Natural killer cell (primary cell): ENCODE results near the gene ESR2. TPM values are rescaled to one million over a fixed set of nuclear protein-coding genes. Genes with fewer than 3 reads are reported as not detected.
A peak's percentile ranks its signal among the peaks of the same experiment; 100 is the strongest.

Experiments used
- ATAC-seq, 3 donors: fragments of 150-1000 bp in 2 of 3; fragments of 200-7000 bp in 1 of 3; cut with Tn5 transposase; 1 replicate in 1 of 3; 2 replicates in 2 of 3; pipeline ENCODE4 v1.10.0; 2021; ENCODE audit warnings: mild to moderate bottlenecking in 2 of 3, moderate library complexity in 2 of 3
- DNase-seq, 2 donors: peaks; one replicate each; pipeline versions ENCODE4 v3.0.0 to v3.0.0-alpha.2; 2013 to 2021; ENCODE audit warnings: mixed read lengths in 1 of 2
- H3K27ac ChIP-seq: one replicate; pipeline ENCODE4 v1.5.1; 2013; ENCODE audit warnings: mild to moderate bottlenecking, low read length
- H3K27me3 ChIP-seq: one replicate; pipeline ENCODE4 v1.6.1; 2013; ENCODE audit warnings: low read length; ENCODE audit not compliant: control insufficient read depth, insufficient read depth
- H3K36me3 ChIP-seq: one replicate; pipeline ENCODE4 v1.6.1; 2013; ENCODE audit warnings: low read length; ENCODE audit not compliant: control insufficient read depth, insufficient read depth
- H3K4me1 ChIP-seq: one replicate; pipeline ENCODE4 v1.6.1; 2013; ENCODE audit warnings: low read length; ENCODE audit not compliant: control insufficient read depth, insufficient read depth
- H3K4me3 ChIP-seq: one replicate; pipeline ENCODE4 v1.5.1; 2013; ENCODE audit warnings: low read length
- H3K9me3 ChIP-seq: one replicate; pipeline ENCODE4 v1.6.1; 2013; ENCODE audit warnings: low read length; ENCODE audit not compliant: control insufficient read depth, insufficient read depth
- H3K27ac Mint-ChIP-seq, 2 donors: one replicate each; pipeline ENCODE4 v1.8.0; 2022; ENCODE audit warnings: mild to moderate bottlenecking in 2 of 2, mixed read lengths in 2 of 2, moderate library complexity in 1 of 2
- H3K27me3 Mint-ChIP-seq, 2 donors: one replicate each; pipeline ENCODE4 v1.8.0; 2022; ENCODE audit warnings: low read depth in 2 of 2, mixed read lengths in 2 of 2
- H3K36me3 Mint-ChIP-seq: one replicate; pipeline ENCODE4 v1.8.0; 2022; ENCODE audit warnings: mixed read lengths
- H3K4me1 Mint-ChIP-seq, 2 donors: one replicate each; pipeline ENCODE4 v1.8.0; 2022; ENCODE audit warnings: mixed read lengths in 2 of 2
- H3K4me3 Mint-ChIP-seq: one replicate; pipeline ENCODE4 v1.8.0; 2022; ENCODE audit warnings: mild to moderate bottlenecking, moderate library complexity, mixed read lengths
- H3K9me3 Mint-ChIP-seq, 2 donors: one replicate each; pipeline ENCODE4 v1.8.0; 2022; ENCODE audit warnings: mixed read lengths in 2 of 2
- WGBS: methylation state at CpG from one replicate; pipeline ENCODE4 v1.1.7; 2013; ENCODE audit warnings: missing lambda C conversion rate; ENCODE audit not compliant: insufficient coverage; 5-methylcytosine and 5-hydroxymethylcytosine counted together
- intact Hi-C: fragments of 100-400 bp; cut with micrococcal nuclease; formaldehyde crosslinking; loops from one replicate; pipeline ENCODE4 v1.14.2; 2022
- total RNA-seq, 4 donors: library from RNA; stranded (reverse); fragments of 120-200 nt in 1 of 4; gene quantifications; one replicate each; pipeline versions ENCODE4 v1.2.3 to v1.2.4, GENCODE V29; 2013 to 2022
- TF ChIP-seq, protein P1 (sequence below): fragments of 200-600 bp; IDR thresholded peaks from one replicate; pipeline ENCODE4 v1.8.0; 2022; ENCODE audit warnings: antibody characterized with exemption

Gene ESR2
- total RNA-seq, 3 donors from 2014 or later (not counting 1 experiment from before 2014, with no cell fraction given): 0.53 TPM; not detected in 2

DNA sequence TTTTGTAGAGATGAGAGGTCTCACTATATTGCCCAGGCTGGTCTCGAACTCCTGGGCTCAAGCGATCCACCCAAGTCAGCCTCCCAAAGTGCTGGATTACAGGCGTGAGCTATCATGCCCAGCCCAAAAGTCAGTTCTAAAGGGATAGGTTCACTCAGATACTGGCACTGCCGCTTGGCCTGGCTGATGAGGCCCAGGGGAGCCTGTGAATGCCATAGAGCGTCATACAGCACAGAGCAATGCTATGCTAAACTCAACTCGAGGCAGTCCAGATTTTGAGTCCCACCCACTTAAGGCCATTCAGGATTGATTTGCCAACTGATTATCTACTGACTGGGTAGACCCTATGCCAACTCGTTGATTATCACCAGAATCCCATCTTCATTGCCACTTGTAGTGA, 179.4 kb downstream of the ESR2 start:
- intact Hi-C loops: no loop called here
- H3K9me3 Mint-ChIP-seq: no peaks in the 10 kb centered on the region
- H3K4me1 Mint-ChIP-seq: no peaks in the 10 kb centered on the region
- TF ChIP-seq, protein P1, sequence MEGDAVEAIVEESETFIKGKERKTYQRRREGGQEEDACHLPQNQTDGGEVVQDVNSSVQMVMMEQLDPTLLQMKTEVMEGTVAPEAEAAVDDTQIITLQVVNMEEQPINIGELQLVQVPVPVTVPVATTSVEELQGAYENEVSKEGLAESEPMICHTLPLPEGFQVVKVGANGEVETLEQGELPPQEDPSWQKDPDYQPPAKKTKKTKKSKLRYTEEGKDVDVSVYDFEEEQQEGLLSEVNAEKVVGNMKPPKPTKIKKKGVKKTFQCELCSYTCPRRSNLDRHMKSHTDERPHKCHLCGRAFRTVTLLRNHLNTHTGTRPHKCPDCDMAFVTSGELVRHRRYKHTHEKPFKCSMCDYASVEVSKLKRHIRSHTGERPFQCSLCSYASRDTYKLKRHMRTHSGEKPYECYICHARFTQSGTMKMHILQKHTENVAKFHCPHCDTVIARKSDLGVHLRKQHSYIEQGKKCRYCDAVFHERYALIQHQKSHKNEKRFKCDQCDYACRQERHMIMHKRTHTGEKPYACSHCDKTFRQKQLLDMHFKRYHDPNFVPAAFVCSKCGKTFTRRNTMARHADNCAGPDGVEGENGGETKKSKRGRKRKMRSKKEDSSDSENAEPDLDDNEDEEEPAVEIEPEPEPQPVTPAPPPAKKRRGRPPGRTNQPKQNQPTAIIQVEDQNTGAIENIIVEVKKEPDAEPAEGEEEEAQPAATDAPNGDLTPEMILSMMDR: no peak
- no peaks in the 10 kb centered on the region for H3K27me3 ChIP-seq
- no peak for ATAC-seq
- peaks cover 59% of the 10 kb centered on the region for H3K36me3 ChIP-seq
- DNase-seq: no peak
- H3K27ac Mint-ChIP-seq: peak overlapping the region; percentile 8 to 36
- peaks cover 18% of the 10 kb centered on the region for H3K36me3 Mint-ChIP-seq
- H3K4me3 Mint-ChIP-seq: no peak overlapping the region
- no peaks in the 10 kb centered on the region for H3K27me3 Mint-ChIP-seq
- H3K4me3 ChIP-seq: no peak overlapping the region
- H3K4me1 ChIP-seq: no peaks in the 10 kb centered on the region
- H3K9me3 ChIP-seq: no peaks in the 10 kb centered on the region
- H3K27ac ChIP-seq: no peak overlapping the region
- 97% methylated on average over 7 of the region's 7 CpGs for WGBS

DNA sequence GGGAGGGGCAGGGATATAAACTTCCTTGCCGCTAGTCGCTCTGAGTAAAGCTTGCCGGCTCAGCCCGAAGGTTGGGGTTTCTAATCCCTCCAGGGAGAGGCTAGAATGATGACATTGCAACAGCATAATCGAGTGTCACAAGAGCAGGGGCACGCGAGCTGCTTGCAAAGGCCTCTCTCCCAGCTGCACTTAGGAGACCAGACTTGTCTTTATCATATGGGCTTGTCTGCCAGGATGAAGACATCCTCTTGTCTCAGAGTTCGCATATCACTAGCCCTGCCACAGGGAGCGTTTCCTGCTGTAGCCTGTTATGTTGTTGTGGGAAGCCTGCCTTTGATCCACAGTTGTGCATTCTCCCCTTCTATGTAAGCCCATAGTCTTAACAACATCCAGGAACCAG, 180.0 kb downstream of the ESR2 start:
- intact Hi-C loops: no loop called here
- peaks cover 18% of the 10 kb centered on the region for H3K36me3 Mint-ChIP-seq
- no peak overlapping the region for H3K4me3 ChIP-seq
- H3K27me3 Mint-ChIP-seq: no peaks in the 10 kb centered on the region
- no peak overlapping the region for H3K27ac ChIP-seq
- H3K4me3 Mint-ChIP-seq: no peak overlapping the region
- H3K4me1 Mint-ChIP-seq: no peaks in the 10 kb centered on the region
- no peaks in the 10 kb centered on the region for H3K9me3 ChIP-seq
- TF ChIP-seq, protein P1: no peak
- H3K27ac Mint-ChIP-seq: no peak overlapping the region
- no peaks in the 10 kb centered on the region for H3K4me1 ChIP-seq
- peaks cover 59% of the 10 kb centered on the region for H3K36me3 ChIP-seq
- ATAC-seq (no peak), DNase-seq (no peak)
- no peaks in the 10 kb centered on the region for H3K9me3 Mint-ChIP-seq
- WGBS: 91% methylated on average over 9 of the region's 9 CpGs
- H3K27me3 ChIP-seq: no peaks in the 10 kb centered on the region

DNA sequence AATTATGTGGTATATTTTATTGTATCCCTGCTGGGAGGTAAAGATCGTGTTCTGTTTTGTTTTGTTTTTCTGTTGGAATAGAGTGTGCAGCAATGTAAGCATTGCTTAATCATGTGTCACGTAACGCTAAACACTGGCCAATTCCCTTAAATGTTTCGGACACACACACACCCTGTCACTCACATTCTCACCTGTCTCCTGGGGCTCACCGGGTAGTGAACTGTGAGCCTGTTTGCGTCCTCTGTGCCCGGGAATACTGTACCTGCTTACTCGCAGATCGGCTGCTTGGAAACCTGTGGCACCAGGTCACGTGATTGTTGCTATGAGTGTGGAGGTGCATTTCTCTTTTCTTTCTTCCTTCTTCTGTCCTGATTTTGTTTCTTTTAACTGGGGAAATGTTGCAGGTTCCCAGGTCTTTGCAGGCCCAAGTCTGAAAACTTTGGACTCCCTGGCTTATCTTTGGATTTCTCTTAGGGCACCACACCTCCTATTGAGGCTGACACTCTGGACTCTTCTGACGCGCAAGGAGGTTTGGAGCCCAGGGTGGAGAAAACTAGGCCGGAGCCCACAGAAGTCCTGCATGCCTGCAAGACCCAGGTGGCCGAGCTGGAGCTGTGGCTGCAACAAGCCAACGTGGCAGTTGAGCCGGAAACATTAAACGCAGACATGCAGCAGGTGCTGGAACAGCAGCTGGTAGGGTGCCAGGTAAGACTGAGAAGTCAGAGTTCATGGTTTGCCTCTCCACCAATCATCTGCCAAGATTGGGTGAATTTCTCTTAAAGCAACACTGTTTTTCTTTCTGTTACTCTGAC, 181.1 kb downstream of the ESR2 start:
- no peaks in the 10 kb centered on the region for H3K9me3 Mint-ChIP-seq
- no peaks in the 10 kb centered on the region for H3K4me1 Mint-ChIP-seq
- intact Hi-C loops: no loop called here
- no peak overlapping the region for H3K4me3 Mint-ChIP-seq
- Histone ChIP-seq H3K36me3 (peaks cover 63% of the 10 kb centered on the region), H3K27me3 (no peaks in the 10 kb centered on the region), H3K9me3 (no peaks in the 10 kb centered on the region), H3K4me3 (no peak overlapping the region), H3K27ac (no peak overlapping the region), H3K4me1 (no peaks in the 10 kb centered on the region)
- H3K36me3 Mint-ChIP-seq: peaks cover 14% of the 10 kb centered on the region
- TF ChIP-seq, protein P1: no peak
- no peak overlapping the region for H3K27ac Mint-ChIP-seq
- 97% methylated on average over 15 of the region's 17 CpGs for WGBS
- no peaks in the 10 kb centered on the region for H3K27me3 Mint-ChIP-seq
- DNase-seq (no peak), ATAC-seq (no peak)

DNA sequence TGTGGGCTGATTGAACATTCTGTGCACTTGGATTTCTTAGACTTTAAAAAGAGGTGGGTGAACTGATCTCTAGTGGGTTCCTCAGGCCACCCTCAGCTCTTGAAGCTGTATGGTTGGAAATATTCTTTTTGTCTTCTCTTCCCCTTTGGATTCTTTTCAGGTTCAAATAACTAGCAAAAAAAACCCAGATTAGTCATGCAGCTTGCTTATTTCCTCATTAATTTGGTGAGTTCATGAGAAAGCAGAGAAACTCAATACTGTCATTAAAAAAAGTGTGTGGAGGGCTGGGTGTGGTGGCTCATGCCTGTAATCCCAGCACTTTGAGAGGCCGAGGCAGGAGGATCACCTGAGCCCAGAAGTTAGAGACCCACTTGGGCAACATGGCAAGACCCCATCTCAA, 183.4 kb downstream of the ESR2 start:
- H3K36me3 Mint-ChIP-seq: peaks cover 12% of the 10 kb centered on the region
- H3K27ac Mint-ChIP-seq: no peak overlapping the region
- no peak overlapping the region for H3K27ac ChIP-seq

More for the DNA sequence above, 183.4 kb downstream of the ESR2 start:
- DNase-seq (no peak), ATAC-seq (no peak)
- H3K27me3 ChIP-seq: no peaks in the 10 kb centered on the region
- peaks cover 71% of the 10 kb centered on the region for H3K36me3 ChIP-seq
- H3K9me3 Mint-ChIP-seq: no peaks in the 10 kb centered on the region
- intact Hi-C loops: no loop called here
- no peak overlapping the region for H3K4me3 Mint-ChIP-seq
- H3K4me3 ChIP-seq: no peak overlapping the region
- 100% methylated on average over 1 of the region's 1 CpG for WGBS
- H3K9me3 ChIP-seq: no peaks in the 10 kb centered on the region
- H3K4me1 Mint-ChIP-seq: no peaks in the 10 kb centered on the region
- H3K4me1 ChIP-seq: no peaks in the 10 kb centered on the region
- TF ChIP-seq, protein P1: no peak
- H3K27me3 Mint-ChIP-seq: no peaks in the 10 kb centered on the region
